Measurements from ENCODE around the gene SNRPA. TPM values are rescaled to one million over a fixed set of nuclear protein-coding genes. Genes with fewer than 3 reads are reported as not detected.

SNRPA gene
- total RNA-seq, 1 experiment from 2014 or later, result 134 TPM

- DNase-seq, result no peak
- no peaks in the 10 kb centered on the region for H3K27me3 Mint-ChIP-seq (ENCODE audit: insufficient read depth, unreplicated experiment)
- CTCF ChIA-PET, result no interaction called here
- intact Hi-C loops (cut with micrococcal nuclease; ENCODE audit: unreplicated experiment), result no loop called here
- no peaks in the 10 kb centered on the region for H3K36me3 ChIP-seq (ENCODE audit: control insufficient read depth, insufficient read depth, low read length)
- H3K4me1 ChIP-seq, result peaks cover 6% of the 10 kb centered on the region; the same call in 1 of the 2 replicates
- BruUV-seq (replicated peaks), result no TSS peak
- peaks cover 7% of the 10 kb centered on the region for H3K4me1 Mint-ChIP-seq (ENCODE audit: low read depth, unreplicated experiment)
- H3K36me3 Mint-ChIP-seq (ENCODE audit: insufficient read depth, unreplicated experiment), result peaks cover 34% of the 10 kb centered on the region
- H3K27me3 ChIP-seq (replicated peaks; ENCODE audit: control insufficient read depth, insufficient read depth, low read length), result no peaks in the 10 kb centered on the region
- POLR2A ChIA-PET, result no interaction called here
- H3K4me3 ChIP-seq (ENCODE audit: low read depth, low read length), result no peak within 1 kb of the TSS
- no peak for TF ChIP-seq CTCF (IDR thresholded peaks at IDR 0.05; ENCODE audit: insufficient read depth in 1 of 2, low read depth in 1 of 2, low read length in 1 of 2, severe bottlenecking in 1 of 2, unreplicated experiment in 1 of 2)
- H3K9me3 Mint-ChIP-seq (ENCODE audit: unreplicated experiment), result no peaks in the 10 kb centered on the region
- peak within 1 kb of the TSS; percentile 14 for H3K27ac Mint-ChIP-seq (ENCODE audit: unreplicated experiment)
- no peaks in the 10 kb centered on the region for H3K9me3 ChIP-seq
- H3K4me3 Mint-ChIP-seq (ENCODE audit: unreplicated experiment), result no peak within 1 kb of the TSS
Measured at GRCh38 chr19:40774916-40775631, 24.1 kb downstream of the SNRPA start, which contains the start of gene MIA. Gene MIA (plus strand): TSS chr19:40775521. CDS start chr19:40775543, 22 bp downstream.

GRCh38 chr19:40775632-40776022 is 24.6 kb downstream of the SNRPA start:
- ChIA-PET CTCF (no interaction called here), POLR2A (no interaction called here)
- peaks cover 30% of the 10 kb centered on the region for H3K36me3 Mint-ChIP-seq (ENCODE audit: insufficient read depth, unreplicated experiment)
- H3K27me3 Mint-ChIP-seq (ENCODE audit: insufficient read depth, unreplicated experiment), result no peaks in the 10 kb centered on the region
- intact Hi-C loops (cut with micrococcal nuclease; ENCODE audit: unreplicated experiment), result loop anchor here (2.0 kb wide), 1 partner anchor 31 kb away; no protein-coding TSS in a partner anchor
- H3K27me3 ChIP-seq (replicated peaks; ENCODE audit: control insufficient read depth, insufficient read depth, low read length), result no peaks in the 10 kb centered on the region
- no peaks in the 10 kb centered on the region for H3K36me3 ChIP-seq (ENCODE audit: control insufficient read depth, insufficient read depth, low read length)
- BruUV-seq (replicated peaks), result no TSS peak
- peaks cover 6% of the 10 kb centered on the region; the same call in 1 of the 2 replicates for H3K4me1 ChIP-seq
- no peak overlapping the region for H3K4me3 ChIP-seq (ENCODE audit: low read depth, low read length)
- no peak for TF ChIP-seq CTCF (IDR thresholded peaks at IDR 0.05; ENCODE audit: insufficient read depth in 1 of 2, low read depth in 1 of 2, low read length in 1 of 2, severe bottlenecking in 1 of 2, unreplicated experiment in 1 of 2)
- DNase-seq, result no peak
- no peaks in the 10 kb centered on the region for H3K9me3 Mint-ChIP-seq (ENCODE audit: unreplicated experiment)
- H3K27ac Mint-ChIP-seq (ENCODE audit: unreplicated experiment), result peak overlapping the region; percentile 14
- H3K9me3 ChIP-seq, result no peaks in the 10 kb centered on the region
- peaks cover 10% of the 10 kb centered on the region for H3K4me1 Mint-ChIP-seq (ENCODE audit: low read depth, unreplicated experiment)
- H3K4me3 Mint-ChIP-seq (ENCODE audit: unreplicated experiment), result no peak overlapping the region

- Histone ChIP-seq H3K4me3 (ENCODE audit: low read depth, low read length) (no peak overlapping the region), H3K27me3 (replicated peaks; ENCODE audit: control insufficient read depth, insufficient read depth, low read length) (no peaks in the 10 kb centered on the region), H3K4me1 (peaks cover 6% of the 10 kb centered on the region; the same call in 1 of the 2 replicates), H3K9me3 (no peaks in the 10 kb centered on the region), H3K36me3 (ENCODE audit: control insufficient read depth, insufficient read depth, low read length) (no peaks in the 10 kb centered on the region)
- Mint-ChIP-seq H3K4me1 (ENCODE audit: low read depth, unreplicated experiment) (peaks cover 16% of the 10 kb centered on the region), H3K27me3 (ENCODE audit: insufficient read depth, unreplicated experiment) (no peaks in the 10 kb centered on the region), H3K27ac (ENCODE audit: unreplicated experiment) (peak overlapping the region; percentile 83), H3K4me3 (ENCODE audit: unreplicated experiment) (no peak overlapping the region), H3K9me3 (ENCODE audit: unreplicated experiment) (no peaks in the 10 kb centered on the region), H3K36me3 (ENCODE audit: insufficient read depth, unreplicated experiment) (peaks cover 23% of the 10 kb centered on the region)
- CTCF ChIA-PET, result interaction anchor here (1.6 to 3.3 kb wide), 2 partner anchors 22 to 26 kb away, joined by 7 to 49 read pairs; partner anchors contain the start of genes ACTMAP, EGLN2 and SNRPA
- no TSS peak for BruUV-seq (replicated peaks)
- intact Hi-C loops (cut with micrococcal nuclease; ENCODE audit: unreplicated experiment), result loop anchor here (2.0 kb wide), 1 partner anchor 30 kb away; no protein-coding TSS in a partner anchor
- DNase-seq, result no peak
- POLR2A ChIA-PET, result interaction anchor here (2.8 to 3.2 kb wide), 3 partner anchors 25 to 487 kb away, joined by 13 to 147 read pairs (median 28); partner anchors contain the start of genes ACTMAP, COQ8B, HNRNPUL1 and ITPKC
- no peak for TF ChIP-seq CTCF (IDR thresholded peaks at IDR 0.05; ENCODE audit: insufficient read depth in 1 of 2, low read depth in 1 of 2, low read length in 1 of 2, severe bottlenecking in 1 of 2, unreplicated experiment in 1 of 2)
Measured at GRCh38 chr19:40776364-40776763, 25.4 kb downstream of the SNRPA start.

All from Caco-2 (cell line).